ENCODE results near the gene SPATA2L.
"Not testable (repeated sequence)": the region's sequence is repeated elsewhere in the genome, so short reads cannot be mapped to it uniquely, and the experiment has no call there.

SPATA2L gene

DNA sequence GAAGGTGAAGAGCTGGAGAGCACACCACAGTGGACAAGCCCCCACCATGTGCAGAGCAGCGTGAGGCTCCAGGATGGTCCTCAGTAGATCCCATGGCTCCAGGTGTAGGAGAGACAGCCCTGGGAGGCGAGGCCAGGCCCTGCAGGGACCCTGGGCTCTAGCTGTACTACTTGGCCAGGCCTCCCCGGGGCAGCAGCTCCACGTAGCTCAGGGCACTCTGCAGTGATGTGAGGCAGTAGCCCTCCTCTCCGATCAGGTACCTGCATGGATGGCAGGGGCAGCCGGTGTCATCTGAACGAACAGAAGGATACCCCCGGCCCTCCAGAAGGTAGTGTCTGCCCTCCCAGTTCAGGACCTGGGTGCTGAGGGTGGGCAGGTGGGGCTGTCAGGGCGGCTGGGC, 6.2 kb upstream of the SPATA2L start:
- no peak for ATAC-seq
- no peak for DNase-seq

DNA sequence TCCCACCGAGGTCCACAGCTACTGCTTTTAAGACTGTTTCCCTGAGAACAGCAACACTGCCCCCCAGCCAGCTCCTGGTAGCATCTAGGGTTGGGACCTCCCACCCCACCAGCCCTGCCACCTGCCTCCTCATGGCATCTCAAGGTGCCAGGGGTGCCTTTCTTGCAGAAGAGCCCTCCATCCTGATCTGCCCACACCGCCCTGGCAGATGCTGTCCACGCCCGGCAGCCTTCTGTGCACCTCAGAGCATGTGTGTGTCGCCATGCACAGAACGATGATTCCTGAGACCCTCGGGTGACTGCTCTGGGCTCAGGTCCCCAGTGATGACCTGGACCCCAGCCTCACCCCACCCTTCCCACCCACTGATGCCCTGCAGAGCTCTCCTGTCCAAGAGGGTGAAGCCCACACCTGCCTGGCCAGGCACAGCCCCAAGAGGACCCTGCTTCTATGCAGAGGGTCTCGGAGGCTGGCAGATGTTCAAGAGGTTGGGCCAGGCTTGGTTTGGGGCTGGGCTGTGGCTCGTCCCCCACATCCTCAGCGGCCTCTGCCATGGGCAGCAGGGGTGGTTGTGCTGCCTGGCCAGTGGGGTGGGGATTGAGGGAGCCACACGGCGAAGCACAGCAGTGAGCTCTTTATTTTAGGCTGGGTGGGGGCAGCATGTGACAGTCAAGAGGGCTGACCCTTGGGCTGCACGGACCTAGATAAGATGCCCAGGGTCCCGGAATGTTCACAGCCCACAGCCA, 5.2 kb upstream of the SPATA2L start:
- ATAC-seq (no peak), DNase-seq (no peak)

DNA sequence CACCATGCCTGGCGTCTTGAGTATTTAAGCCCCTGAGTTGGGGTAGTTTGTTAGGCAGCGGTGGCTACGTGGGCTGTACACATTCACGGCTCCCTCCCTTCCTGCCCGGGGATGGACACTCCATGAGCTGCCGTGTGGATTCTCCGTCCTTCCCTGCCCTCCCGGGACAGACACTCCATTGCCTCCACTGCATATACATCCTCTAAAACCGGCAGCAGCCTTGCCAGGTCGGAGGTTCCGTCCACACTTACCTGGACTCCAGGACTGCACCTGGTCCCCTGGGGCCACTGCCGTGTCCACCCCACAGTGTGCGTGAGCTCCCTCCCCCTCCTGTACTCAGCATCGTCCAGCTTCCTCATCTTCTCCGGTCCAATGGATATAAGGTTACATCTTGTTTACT, 3.5 kb upstream of the SPATA2L start:
- ATAC-seq (no peak), DNase-seq (no peak)

DNA sequence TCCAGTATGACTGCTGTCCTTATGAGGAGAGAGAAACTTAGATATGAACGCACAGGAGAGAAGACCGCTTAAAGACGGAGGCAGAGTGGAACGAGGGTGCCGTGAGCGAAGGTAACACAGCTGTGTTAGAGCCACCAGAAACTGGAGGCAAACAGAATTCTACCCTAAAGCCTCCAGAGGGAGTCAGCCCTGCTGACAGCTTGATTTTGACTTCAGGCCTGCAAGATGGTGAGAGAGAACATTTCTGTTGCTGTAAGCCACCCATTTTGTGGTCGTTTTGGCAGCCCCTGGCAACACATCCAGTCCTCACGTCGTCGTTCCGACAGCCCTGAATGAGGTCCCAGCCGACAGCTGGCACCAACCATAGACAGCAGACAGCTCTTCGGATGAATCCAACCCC, 2.8 kb upstream of the SPATA2L start:
- ATAC-seq (no peak), DNase-seq (no peak)

DNA sequence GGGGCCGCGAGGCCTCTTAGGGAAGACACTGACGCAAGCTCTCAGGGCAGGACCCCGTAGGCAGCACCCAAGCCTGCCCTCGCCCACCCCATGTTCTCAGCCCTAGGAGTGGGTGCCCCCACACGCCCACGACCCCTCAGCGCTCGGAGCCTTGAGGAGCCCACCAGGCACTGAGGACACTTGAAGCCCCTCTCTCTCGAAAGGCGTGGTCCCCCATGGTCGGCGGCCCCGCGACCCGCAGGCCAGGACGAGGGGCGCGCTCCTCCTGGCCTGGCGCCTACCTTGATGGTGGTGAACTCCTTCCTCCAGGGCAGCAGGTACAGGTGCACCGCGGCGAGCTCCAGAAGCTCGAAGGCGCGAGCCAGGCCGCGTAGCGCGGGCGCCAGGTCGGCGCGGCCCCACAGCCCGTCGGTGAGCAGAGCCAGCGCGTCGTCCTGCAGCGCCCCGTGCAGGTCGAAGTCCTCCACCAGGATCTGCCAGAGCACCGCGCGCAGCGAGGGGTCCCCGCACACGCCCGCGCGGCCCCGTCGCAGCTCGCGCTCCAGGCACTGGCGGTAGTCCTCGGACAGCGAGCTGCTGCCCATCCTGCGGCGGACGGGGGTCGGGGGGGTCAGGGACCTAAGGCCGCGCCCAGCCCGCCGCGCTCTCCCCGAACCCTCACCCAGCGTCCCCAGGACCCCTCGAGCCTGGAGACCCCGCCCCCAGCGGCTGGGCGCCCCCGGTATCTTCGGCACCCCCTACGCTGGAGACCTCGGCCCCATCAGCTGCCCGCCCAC, 668 bp downstream of the SPATA2L start:
- ATAC-seq, result peak; percentile 29
- DNase-seq, result peak; percentile 65

DNA sequence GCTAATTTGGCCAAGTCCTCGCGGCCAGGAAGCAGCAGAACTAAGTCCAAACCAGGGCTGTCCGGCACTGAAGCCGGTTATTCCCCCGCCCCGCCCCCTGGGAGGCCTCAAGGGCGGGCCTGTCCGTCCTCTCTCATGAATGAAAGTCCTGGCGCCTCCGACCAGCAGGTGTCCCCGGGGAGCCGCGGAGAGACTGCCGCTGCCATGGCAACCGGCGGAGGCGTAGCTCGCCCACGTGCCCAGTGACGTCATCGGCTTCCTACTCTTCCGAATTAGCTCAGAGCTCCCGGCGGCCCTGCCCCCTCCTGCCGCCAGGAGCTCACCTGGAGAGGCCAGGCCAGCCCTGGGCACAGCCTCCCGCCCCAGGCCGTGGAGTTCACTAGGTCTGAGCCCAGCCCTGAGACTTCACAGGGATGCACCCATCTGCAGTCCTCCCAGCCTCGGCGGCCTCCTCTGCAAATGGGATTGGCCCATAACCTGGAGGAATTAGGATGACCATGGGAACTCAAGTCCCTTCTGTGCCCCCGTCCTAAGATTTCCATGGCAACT, 1.3 kb downstream of the SPATA2L start:
- peak; percentile 35 for ATAC-seq
- peak; percentile 99 for DNase-seq

DNA sequence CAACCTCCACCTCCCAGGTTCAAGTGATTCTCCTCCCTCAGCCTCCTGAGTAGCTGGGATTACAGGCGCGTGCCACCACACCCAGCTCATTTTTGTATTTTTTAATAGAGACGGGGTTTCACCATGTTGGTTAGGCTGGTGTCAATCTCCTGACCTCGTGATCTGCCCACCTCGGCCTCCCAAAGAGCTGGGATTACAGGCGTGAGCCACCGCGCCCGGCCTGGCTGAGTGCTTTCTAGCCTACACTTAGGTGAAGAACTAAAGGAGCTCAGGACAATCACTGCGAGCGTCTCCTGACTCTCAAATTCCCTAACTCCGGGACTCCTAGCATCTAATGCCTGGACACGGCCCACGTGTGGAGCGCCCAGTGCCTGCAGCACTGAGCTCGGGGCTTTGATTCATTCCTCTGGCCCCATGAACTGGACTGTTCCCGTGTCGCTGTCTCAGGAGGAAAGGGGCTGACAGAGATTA, 1.8 kb downstream of the SPATA2L start:
- DNase-seq, ATAC-seq: not testable (repeated sequence)

DNA sequence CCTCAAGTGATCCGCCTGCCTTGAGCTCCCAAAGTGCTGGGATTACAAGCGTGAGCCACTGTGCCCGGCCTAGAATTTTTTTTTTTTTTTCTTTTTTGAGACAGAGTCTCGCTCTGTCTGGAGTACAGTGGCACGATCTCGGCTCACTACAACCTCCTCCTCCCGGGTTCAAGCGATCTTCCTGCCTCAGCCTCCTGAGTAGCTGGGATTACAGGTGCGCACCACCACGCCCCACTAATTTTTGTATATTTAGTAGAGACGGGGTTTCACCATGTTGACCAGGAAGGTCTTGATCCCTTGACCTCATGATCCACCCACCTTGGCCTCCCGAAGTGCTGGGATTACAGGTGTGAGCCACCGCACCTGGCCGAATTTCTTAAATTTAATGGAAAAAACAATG, 2.8 kb downstream of the SPATA2L start:
- DNase-seq, ATAC-seq: not testable (repeated sequence)

DNA sequence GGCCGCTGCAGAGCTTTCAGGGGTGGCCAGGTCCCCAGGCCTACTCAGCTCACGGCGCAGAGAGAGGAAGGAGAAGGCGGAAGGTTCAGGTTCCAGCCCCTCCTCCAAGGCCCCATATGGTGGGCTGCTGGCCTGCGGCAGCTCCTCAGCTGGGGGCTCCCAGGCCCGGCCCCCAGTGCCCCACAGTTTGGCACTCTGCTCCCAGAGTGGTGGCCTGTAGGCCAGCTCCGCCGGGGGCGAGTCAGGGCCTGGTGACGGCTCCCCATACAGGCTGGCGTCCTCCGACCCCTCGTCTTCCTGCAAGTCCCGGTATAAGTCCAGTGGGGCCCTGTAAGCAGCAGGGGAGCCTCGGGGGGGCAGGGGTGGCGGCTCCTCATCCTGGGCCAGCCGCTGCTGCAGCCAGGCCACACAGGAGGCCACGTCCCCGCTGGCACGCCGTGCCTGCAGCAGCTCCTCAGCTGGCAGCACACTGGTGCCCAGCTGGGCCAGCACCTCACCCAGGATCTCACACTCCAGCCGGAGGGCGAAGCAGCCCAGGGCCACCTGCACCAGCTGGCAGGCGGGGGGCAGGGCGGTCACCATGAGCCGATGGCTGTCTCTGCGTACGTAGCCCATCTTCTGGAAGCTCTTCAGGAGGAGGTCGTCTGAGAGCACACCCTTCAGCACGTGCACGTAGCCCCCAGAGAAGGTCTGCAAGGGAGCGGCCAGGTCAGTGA, 3.7 kb downstream of the SPATA2L start:
- DNase-seq (peak; percentile 6), ATAC-seq (no peak)

DNA sequence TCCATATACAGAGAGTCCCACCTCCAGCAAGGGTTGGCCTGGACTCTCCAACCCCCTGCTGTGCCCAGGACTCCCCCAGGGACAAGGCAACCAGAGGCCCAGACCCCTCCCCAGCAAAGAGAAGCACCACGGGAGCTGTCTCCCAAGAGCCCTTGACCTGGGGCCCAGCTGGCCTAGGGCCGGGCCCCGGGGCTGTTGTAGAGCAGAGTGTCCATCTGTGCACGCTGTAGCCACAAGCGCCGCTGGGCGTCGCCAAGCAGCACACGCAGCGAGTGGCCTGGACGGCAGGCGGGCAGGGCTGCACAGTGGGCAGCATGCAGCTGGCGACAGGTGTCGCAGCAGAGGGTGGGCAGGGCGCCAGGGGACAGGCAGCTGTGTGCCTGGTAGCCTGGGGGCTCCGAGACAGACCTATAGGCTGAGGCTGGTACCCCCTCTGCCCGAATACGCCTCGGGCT, 4.3 kb downstream of the SPATA2L start:
- ATAC-seq (no peak), DNase-seq (no peak)

DNA sequence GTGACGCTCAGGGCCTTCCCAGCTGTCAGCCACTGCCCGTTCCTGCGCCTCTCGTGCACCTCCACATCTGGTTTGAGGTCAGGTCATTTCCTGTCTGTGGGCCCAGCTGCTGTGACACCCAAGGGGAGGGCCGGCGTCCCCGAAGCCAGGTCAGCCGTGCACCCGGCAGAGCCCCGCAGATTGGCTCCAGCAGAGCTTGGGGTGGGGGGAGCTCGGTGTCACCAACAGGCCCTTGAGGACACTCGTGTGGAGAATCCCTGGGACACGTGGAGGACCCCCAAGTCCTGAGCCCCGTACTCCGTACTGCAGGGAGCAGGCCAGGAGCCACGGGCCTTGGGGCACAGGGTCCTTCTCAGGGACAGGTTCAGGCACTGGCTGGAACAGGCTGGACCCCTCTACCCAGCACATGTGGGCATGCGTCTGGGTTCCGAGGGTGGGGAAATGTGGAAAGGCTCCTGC, 4.8 kb downstream of the SPATA2L start:
- DNase-seq, result peak; percentile 38
- no peak for ATAC-seq

DNA sequence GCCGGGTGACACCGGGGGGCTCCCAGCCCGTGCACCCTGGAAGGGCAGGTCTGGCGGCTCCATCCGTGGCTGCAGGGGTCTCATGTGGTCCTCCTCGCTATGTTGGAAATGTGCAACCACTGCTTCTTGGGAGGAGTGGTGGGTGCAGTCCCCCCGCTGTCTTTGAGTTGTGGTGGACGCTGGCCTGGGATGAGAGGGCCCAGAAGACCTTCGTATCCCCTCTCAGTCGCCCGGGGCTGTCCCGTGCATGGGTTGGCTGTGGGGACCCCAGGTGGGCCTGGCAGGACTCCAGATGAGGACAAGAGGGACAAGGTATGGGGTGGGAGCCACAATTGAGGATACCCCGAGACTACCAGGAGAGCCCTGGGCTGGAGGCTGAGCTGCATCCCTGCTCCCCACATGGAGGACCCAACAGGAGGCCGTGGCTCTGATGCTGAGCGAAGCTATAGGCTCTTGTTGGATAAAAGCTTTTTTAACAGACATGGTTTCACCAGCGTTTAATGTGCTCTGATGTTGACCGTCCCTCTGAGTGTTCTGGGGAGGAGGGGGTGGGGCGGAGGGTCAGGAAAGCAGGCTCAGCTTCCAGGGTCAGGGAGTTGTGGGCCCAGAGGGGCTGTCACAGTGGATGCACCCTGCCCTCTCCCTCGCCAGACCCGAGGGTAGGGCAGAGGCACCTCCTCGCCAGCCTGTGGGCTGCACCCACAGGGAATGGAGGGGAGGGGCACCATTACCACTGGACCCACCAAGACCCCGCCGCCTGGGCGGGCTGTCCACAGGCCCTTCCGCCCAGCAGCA, 5.4 kb downstream of the SPATA2L start:
- ATAC-seq (no peak), DNase-seq (peak; percentile 4)

DNA sequence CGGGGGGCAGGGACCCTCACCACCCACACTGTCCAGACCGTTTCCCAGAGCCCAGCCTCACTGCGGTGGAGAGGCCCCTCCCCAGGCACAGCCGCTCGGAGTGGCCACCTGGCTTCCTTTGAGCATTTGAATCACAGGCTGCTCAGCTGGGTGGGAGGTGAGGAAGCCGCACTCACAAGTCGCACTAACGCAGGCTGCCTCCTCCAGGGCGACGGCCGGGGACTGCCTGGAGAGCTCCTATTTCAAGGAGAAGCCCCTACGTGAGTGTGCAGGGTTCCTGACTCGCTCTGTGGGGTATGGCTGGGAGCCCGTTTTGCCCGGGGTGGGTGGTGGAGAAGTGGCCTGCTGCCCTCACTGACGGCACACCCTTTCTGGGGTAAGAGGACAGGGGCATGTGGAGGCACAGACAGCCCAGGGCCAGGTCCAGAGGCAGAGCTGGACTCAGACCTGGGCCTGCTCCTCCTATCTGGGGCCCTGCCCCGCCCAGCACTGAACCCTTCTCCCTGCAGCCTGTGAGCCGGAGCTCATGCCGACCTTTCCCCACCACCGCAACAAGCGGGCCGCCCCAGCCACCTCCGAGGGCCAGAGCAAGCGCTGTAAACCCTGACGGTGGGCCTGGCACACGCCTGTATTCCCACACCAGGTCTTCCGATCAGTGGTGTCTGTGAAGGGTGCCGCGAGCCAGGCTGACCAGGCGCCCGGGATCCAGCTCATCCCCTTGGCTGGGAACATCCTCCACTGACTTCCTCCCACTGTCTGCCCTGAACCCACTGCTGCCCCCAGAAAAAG, 6.2 kb downstream of the SPATA2L start:
- DNase-seq, result peak; percentile 4
- no peak for ATAC-seq

DNA sequence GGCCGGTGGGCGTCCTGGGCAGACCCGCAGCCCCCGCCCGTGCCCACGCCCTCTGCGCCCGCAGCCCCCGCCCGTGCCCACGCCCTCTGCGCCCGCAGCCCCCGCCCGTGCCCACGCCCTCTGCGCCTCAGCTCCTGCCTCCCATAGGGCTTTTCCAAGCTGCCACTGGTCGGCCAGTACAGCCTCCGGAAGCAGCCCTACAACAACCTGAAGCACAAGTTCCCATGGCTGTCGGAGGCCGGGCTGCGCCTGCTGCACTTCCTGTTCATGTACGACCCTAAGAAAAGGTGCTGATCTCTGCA, 6.8 kb downstream of the SPATA2L start:
- DNase-seq, result peak; percentile 3
- not testable (repeated sequence) for ATAC-seq

DNA sequence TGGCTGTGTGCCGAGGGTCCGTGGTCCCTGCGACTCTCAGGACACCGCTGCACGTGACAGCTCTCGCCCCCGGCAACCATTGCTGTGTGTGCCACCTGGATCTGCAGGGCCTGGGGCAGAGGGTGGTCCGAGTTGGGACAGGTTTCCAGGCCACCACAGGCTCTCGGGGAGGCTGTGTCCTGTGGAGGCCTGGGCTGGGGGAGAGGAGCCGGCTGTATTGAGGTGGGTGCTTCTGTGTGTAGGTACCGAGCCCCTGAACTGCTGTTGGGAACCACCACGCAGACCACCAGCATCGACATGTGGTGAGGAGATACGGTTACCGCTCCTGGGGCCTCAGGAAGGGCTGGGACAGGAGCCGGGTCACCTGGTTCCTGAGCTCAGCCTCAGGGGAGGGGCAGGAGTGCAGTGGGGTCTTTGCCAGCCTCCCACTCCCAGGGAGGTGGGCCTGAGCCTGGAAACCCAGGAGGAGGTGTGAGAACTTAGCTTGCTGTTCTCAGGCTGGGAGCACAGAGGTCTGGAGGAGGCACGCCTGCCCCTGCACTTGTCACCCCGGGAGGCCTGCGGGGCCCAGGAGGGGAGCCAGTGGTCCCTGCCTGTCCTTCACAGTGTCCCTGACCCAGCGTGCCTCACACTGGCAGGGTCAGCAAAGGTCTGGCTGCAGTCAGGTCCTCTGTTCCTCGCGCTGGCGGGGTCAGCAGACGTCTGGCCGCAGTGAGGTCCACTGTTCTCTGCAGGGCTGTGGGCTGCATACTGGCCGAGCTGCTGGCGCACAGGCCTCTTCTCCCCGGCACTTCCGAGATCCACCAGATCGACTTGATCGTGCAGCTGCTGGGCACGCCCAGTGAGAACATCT, 7.3 kb downstream of the SPATA2L start:
- peak; percentile 3 for DNase-seq
- ATAC-seq, result no peak

DNA sequence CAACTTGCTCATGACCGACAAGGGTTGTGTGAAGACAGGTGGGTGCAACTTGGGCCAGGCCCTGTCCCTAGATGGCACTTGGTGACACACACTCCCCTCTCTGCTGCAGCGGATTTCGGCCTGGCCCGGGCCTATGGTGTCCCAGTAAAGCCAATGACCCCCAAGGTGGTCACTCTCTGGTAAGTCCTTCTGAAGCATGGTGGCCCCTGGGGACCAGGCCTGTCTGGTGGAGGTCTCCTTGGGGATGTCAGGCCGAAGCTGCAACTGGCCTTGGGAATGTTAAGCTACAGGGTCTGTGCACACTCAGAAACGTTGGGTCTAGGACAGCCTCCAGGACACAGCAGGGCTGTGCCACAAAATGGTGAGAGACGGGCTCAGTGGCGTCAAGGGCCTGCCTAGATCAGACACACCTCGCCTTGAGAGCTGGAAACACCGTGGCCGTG, 8.2 kb downstream of the SPATA2L start:
- DNase-seq, result peak; percentile 1
- no peak for ATAC-seq

DNA sequence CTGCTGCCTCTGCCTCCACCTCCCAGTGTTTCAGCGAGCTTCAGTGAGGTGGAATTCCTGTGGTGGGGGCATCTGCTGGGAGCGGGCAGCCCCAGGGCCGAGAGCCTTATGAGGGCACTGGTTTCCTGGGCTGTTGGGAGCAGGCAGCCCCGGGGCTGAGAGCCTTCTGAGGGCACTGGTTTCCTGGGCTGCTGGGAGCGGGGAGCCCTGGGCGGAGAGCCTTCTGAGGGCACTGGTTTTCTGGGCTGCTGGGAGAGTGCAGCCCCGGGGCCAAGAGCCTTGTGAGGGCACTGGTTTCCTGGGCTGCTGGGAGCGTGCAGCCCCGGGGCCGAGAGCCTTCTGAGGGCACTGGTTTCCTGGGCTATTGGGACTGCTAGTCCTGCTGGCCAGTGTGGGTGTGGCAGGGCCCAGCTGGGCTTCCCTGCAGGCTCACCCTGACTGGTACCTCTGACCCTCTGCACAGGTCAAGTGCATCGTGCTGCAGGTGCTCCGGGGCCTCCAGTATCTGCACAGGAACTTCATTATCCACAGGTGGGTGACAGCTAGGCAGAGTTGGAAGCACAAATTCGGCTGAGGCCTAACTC, 9.4 kb downstream of the SPATA2L start:
- DNase-seq (no peak), ATAC-seq (no peak)

DNA sequence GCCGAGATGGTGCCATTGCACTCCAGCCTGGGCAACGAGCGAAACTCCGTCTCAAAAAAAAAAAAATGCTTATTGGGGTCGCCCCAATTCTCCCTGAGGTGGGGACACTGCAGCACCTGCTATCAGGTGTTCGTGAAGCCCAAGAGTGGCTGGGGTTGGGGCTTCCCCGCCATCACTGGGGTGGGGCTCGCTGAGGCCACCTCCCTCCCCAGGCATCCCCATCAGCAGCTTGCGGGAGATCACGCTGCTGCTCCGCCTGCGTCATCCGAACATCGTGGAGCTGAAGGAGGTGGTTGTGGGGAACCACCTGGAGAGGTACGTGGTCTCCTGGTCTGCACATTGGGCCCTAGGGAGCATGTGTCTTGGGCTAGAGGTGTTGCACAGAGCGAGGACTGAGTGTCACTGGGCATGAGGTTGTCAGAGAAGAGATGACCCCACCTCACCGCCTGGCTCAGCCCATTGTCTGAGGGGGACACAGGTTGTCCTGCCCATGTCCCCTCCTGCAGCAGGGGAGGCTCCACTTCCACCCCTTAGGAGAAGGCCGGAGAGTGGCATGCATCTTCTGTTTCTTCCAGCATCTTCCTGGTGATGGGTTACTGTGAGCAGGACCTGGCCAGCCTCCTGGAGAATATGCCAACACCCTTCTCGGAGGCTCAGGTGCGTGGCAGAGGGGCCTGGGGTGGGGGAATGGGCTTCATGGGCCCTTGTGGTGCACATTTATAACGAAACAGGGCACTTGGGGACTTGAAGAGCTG, 10.1 kb downstream of the SPATA2L start:
- peak; percentile 1 for DNase-seq
- no peak for ATAC-seq
